Kasumi-1 (cell line): Measurements from ENCODE around the gene C10orf53.

Source experiments
- DNase-seq, 2 experiments: peaks; one replicate each; lab custom pipeline; 2025; lab: John Stamatoyannopoulos, UW

Gene C10orf53

GRCh38 chr10:49737474-49738201 is 58.2 kb downstream of the C10orf53 start:
- DNase-seq, result no peak

GRCh38 chr10:49738616-49739360 is 59.3 kb downstream of the C10orf53 start:
- DNase-seq, result no peak

- DNase-seq, result no peak
These were observed 60.0 kb downstream of the C10orf53 start for GRCh38 chr10:49739426-49739825.

- no peak for DNase-seq
These were observed 61.1 kb downstream of the C10orf53 start for GRCh38 chr10:49740346-49741107.

- DNase-seq, result no peak
These were observed 61.9 kb downstream of the C10orf53 start for GRCh38 chr10:49741108-49741995.

GRCh38 chr10:49742683-49743463 is 63.4 kb downstream of the C10orf53 start:
- no peak for DNase-seq

- DNase-seq, result no peak
These were observed 64.1 kb downstream of the C10orf53 start for GRCh38 chr10:49743464-49744075.

- no peak for DNase-seq
These were observed 64.7 kb downstream of the C10orf53 start for GRCh38 chr10:49744091-49744685.

- DNase-seq, result no peak
These were observed 65.6 kb downstream of the C10orf53 start for GRCh38 chr10:49744924-49745605.

GRCh38 chr10:49745756-49746155 is 66.3 kb downstream of the C10orf53 start:
- no peak for DNase-seq

- no peak for DNase-seq
These were observed 67.3 kb downstream of the C10orf53 start for GRCh38 chr10:49746626-49747302.
